Coronary artery (tissue), 2 donors: ENCODE data around the gene LOXL4.

Experiments
- DNase-seq: peaks from one replicate; pipeline ENCODE4 v3.0.0-alpha.2; 2017; ENCODE audit warnings: low spot score
- H3K27ac ChIP-seq, 2 donors: fragments of 200-600 bp; sonication (generic); one replicate each; pipeline ENCODE4 v1.5.1; 2016 to 2019
- H3K4me3 ChIP-seq: fragments of 200-600 bp; sonication (generic); 2 replicates; pipeline ENCODE4 v1.5.1; 2016; ENCODE audit warnings: mild to moderate bottlenecking, moderate library complexity
- TF ChIP-seq, protein P1 (sequence below): fragments of 200-600 bp; sonication (generic); IDR thresholded peaks from one replicate; pipeline ENCODE4 v1.5.1; 2019; ENCODE audit warnings: antibody characterized with exemption

LOXL4 gene

DNA sequence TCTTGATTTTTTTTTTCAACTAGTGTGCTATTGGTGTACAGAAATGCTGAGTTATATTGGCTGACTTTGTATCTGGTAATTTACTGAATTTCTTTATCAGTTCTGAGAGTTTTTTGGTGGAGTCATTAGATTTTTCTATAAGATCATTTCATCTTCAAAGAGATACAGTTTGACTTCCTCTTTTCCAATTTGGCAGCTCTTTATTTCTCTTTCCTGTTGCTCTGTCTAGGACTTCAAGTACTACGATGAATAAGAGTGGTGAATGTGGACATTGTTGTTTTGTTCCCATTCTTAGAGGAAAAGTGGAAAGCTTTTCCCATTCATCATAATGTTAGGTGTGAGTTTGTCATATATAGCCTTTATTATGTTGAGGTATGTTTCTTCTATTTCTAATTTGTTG is 50.2 kb downstream of the LOXL4 start:
- no peak for DNase-seq
- Histone ChIP-seq H3K4me3 (no peak overlapping the region), H3K27ac (no peak overlapping the region)
- TF ChIP-seq, protein P1, sequence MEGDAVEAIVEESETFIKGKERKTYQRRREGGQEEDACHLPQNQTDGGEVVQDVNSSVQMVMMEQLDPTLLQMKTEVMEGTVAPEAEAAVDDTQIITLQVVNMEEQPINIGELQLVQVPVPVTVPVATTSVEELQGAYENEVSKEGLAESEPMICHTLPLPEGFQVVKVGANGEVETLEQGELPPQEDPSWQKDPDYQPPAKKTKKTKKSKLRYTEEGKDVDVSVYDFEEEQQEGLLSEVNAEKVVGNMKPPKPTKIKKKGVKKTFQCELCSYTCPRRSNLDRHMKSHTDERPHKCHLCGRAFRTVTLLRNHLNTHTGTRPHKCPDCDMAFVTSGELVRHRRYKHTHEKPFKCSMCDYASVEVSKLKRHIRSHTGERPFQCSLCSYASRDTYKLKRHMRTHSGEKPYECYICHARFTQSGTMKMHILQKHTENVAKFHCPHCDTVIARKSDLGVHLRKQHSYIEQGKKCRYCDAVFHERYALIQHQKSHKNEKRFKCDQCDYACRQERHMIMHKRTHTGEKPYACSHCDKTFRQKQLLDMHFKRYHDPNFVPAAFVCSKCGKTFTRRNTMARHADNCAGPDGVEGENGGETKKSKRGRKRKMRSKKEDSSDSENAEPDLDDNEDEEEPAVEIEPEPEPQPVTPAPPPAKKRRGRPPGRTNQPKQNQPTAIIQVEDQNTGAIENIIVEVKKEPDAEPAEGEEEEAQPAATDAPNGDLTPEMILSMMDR: no peak

DNA sequence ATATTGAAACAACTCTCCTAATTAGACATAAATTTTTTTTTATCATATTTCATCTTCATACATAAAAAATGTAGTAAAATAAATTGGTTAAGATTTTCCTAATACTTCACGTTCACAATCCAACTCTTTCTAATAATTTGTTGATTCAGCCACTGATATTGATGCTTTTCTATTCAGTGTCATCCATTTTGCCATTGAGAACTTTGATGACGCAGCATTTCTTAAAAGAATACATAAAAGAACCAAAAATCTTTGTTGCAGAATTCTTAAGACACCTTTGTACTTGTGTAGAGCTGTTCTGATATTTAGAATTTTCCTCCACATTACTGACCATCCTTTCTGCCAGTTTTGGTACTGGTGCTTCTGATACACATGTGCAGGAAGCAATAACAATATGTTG is 52.6 kb downstream of the LOXL4 start:
- DNase-seq: no peak
- TF ChIP-seq, protein P1: no peak
- H3K27ac ChIP-seq: no peak overlapping the region
- no peak overlapping the region for H3K4me3 ChIP-seq

DNA sequence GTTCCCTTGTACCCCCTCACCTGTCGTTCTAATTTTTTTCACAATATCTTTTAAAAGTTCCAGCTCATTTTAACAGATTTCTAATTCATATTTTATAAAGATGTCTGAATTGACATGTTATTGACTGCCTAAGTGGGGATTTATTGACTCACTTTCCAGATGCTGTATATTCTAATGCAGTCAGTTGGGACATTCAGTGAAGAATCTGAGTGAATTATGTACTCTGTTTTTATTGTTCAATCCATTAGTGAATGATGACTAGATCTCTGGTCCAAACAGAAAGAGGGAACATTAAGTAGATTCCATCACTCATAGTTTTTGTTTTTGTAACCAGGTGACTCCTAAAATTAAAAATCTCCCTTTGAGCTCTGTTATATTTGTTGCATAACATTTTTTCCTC is 54.3 kb downstream of the LOXL4 start:
- Histone ChIP-seq H3K27ac (no peak overlapping the region), H3K4me3 (no peak overlapping the region)
- TF ChIP-seq, protein P1: no peak
- no peak for DNase-seq

DNA sequence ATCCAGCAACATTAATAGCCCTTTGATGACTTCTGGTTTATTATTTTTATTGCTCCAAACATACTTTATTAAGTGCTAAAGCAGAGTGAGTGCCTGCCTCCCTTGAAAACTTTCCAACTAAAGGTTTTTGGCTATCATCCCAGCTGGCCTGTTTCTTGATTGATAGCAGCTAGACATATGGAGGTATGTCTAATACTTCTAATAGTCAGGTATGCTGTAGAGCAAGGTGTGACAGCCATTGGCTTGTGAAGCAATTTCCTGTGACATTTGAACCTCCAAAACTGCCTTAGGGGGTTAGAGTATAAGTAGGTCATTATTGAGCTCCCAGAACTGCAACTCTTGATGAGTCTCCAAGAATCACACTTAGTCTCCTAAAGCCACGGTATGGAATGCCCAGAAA is 55.8 kb downstream of the LOXL4 start:
- Histone ChIP-seq H3K27ac (no peak overlapping the region), H3K4me3 (no peak overlapping the region)
- TF ChIP-seq, protein P1: no peak
- no peak for DNase-seq

DNA sequence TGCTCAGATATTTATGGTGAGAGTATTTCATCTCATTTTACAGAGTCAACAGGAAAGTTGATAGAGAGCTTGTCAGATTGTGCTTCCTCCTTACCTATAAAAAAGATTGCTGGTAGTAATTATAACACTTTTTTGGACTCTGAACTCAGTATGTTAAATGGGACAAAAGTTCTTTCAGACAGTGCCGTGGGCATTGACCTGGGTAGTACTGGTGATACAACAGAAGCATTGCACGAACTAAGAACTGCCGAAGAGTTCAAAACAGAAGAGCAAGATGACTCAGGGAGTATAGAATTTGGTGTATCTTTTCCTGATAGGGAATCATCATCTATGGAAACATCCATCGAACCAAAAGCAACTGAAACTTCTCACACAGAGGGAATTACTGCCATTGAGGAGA is 58.6 kb downstream of the LOXL4 start:
- Histone ChIP-seq H3K4me3 (no peak overlapping the region), H3K27ac (no peak overlapping the region)
- TF ChIP-seq, protein P1: no peak
- no peak for DNase-seq

DNA sequence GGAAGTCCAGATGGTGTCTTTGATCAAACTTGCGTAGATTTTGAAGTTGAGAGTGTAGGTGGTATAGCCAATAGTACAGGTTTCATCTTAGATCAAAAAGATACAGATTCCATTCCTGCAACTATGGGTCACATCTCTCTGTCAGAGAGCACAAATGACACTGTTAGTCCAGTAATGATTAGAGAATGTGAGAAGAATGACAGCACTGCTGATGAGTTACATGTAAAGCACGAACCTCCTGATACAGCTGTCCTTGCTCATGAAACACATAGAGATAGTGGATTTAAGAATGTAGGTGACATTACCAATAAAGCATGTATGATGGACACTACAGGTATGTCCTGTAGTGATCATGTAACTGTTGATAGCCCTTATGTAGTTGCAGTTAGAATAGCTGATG is 59.1 kb downstream of the LOXL4 start:
- H3K4me3 ChIP-seq: no peak overlapping the region
- DNase-seq: no peak
- TF ChIP-seq, protein P1: no peak
- no peak overlapping the region for H3K27ac ChIP-seq

DNA sequence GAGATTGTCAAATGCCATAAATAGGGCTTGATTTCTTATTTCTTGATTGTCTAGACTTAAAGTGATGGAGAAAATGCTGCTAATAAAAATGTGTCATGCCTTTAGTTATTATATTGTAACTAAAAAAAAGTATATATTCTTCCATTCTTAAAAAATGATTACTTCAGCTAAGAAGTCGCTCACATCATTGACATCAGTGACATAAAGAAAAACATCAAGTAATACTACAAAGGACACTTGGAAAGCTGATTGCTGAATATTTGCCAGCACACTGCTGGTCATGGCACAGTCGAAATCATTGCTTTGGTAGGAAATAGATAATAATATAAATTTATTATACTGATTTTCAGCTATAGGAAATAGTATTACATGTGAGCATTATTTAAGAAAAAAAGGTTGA is 62.6 kb downstream of the LOXL4 start:
- H3K27ac ChIP-seq: no peak overlapping the region
- DNase-seq: no peak
- H3K4me3 ChIP-seq: no peak overlapping the region
- TF ChIP-seq, protein P1: no peak
